ENCODE measurements around the gene PFKFB2. TPM values are rescaled to one million over a fixed set of nuclear protein-coding genes. Genes with fewer than 3 reads are reported as not detected.

PFKFB2 gene
- total and polyA plus RNA-seq, 2 of the 8 experiments (the other 6 are each of a cell fraction or from before 2014, with no cell fraction given), result 6.7 to 19.1 TPM

- Histone ChIP-seq H3K36me3 (ENCODE audit: control insufficient read depth in 2 of 4, insufficient read depth in 4 of 4, low read length in 3 of 4) (peaks cover 0 to 2% (median 0%) of the 10 kb centered on the region in 4 experiments; a peak in 2 of 8 replicates), H2BK12ac (ENCODE audit: low read depth, low read length) (no peak overlapping the region), H3K56ac (replicated peaks; ENCODE audit: insufficient read length, low read depth, low read length) (no peak overlapping the region), H4K20me1 (replicated peaks in 1 of 2; ENCODE audit: control insufficient read depth in 1 of 2, insufficient read depth in 2 of 2, low read length in 2 of 2) (no peaks in the 10 kb centered on the region), H2BK20ac (ENCODE audit: low read length) (no peak overlapping the region), H3K18ac (ENCODE audit: extremely low read depth, low read length) (no peak overlapping the region), H4K91ac (replicated peaks; ENCODE audit: insufficient read length, low read length) (no peak overlapping the region), H3K23me2 (ENCODE audit: low read depth, low read length) (no peaks in the 10 kb centered on the region), H2BK5ac (ENCODE audit: low read depth, low read length) (no peak overlapping the region), H3K4me3 (ENCODE audit: extremely low read depth in 1 of 4, insufficient read depth in 2 of 4, low read depth in 3 of 4, low read length in 4 of 4) (no peak overlapping the region), H3K9ac (replicated peaks in 1 of 4; ENCODE audit: extremely low read depth in 1 of 4, low read depth in 3 of 4, low read length in 3 of 4) (no peak overlapping the region), H3K9me3 (ENCODE audit: insufficient read depth in 2 of 2, low read depth in 1 of 2, low read length in 1 of 2) (no peaks in the 10 kb centered on the region), H3K79me2 (ENCODE audit: control insufficient read depth in 1 of 2, insufficient read depth in 2 of 2, low read length in 2 of 2) (no peaks in the 10 kb centered on the region), H2BK15ac (ENCODE audit: low read length) (no peak overlapping the region), H3K23ac (ENCODE audit: insufficient read length) (no peak overlapping the region), H2AFZ (ENCODE audit: low read length) (no peak overlapping the region), H4K8ac (ENCODE audit: extremely low read depth, insufficient read depth, low read length) (peak overlapping the region; percentile 29; the same call in 1 of the 2 replicates), H3K4ac (replicated peaks; ENCODE audit: insufficient read length, low read depth, low read length) (no peak overlapping the region), H3K4me2 (ENCODE audit: insufficient read depth in 1 of 2, low read depth in 2 of 2, low read length in 2 of 2) (no peak overlapping the region), H3K14ac (ENCODE audit: insufficient read length) (no peak overlapping the region), H3K27me3 (replicated peaks in 1 of 4; ENCODE audit: control insufficient read depth in 3 of 4, extremely low read depth in 1 of 4, insufficient read depth in 3 of 4, low read length in 3 of 4) (no peaks in the 10 kb centered on the region), H3K27ac (ENCODE audit: low read depth, low read length) (no peak overlapping the region), H3K4me1 (replicated peaks in 1 of 4; ENCODE audit: control insufficient read depth in 3 of 4, insufficient read depth in 4 of 4, low read length in 3 of 4) (peaks cover 3 to 11% (median 5%) of the 10 kb centered on the region in 4 experiments; a peak in 6 of 7 replicates), H3K79me1 (ENCODE audit: low read depth, low read length) (no peaks in the 10 kb centered on the region), H2AK5ac (ENCODE audit: low read depth, low read length) (no peak overlapping the region), H4K5ac (ENCODE audit: insufficient read length, low read depth, low read length) (no peak overlapping the region), H2BK120ac (replicated peaks; ENCODE audit: low read depth, low read length) (no peak overlapping the region)
- no peak for FAIRE-seq
- CTCF ChIA-PET (ENCODE audit: partially characterized antibody), result interaction anchor here (0.8 to 10.5 kb wide), 6 partner anchors 11 to 296 kb away, joined by 3 to 122 read pairs (median 6); partner anchors contain the start of gene YOD1
- 80% methylated on average over 8 of the region's 8 CpGs; no CpG with 5 or more reads in 1 of the 2 experiments for WGBS, 2 experiments (ENCODE audit: extremely low coverage in 1 of 2, insufficient coverage in 1 of 2, insufficient read length in 1 of 2, insufficient replicate concordance in 2 of 2, low coverage in 1 of 2, low lambda C conversion rate in 2 of 2, missing lambda C conversion rate in 1 of 2)
- POLR2A ChIA-PET (ENCODE audit: partially characterized antibody), result interaction anchor here (1.1 kb wide), 1 partner anchor 7 kb away, joined by 3 read pairs; no protein-coding TSS in a partner anchor
- DNase-seq (ENCODE audit: low read depth in 1 of 2, low spot score in 2 of 2), result no peak
- TF ChIP-seq CEBPB (IDR thresholded peaks at IDR 0.05; ENCODE audit: low read depth, low read length) (no peak), POLR2AphosphoS5 (IDR thresholded peaks at IDR 0.05; ENCODE audit: low read depth, low read length) (no peak)
Observed at GRCh38 chr1:207022996-207023679, 29.9 kb upstream of the PFKFB2 start.

All from H1 (cell line).